ENCODE measurements around the gene PRRG2. TPM values are rescaled to one million over a fixed set of nuclear protein-coding genes. Genes with fewer than 3 reads are reported as not detected.
A peak's percentile ranks its signal among the peaks of the same experiment; 100 is the strongest.

The PRRG2 gene
- 4.5 and 6.3 TPM in 2 replicates for total RNA-seq

DNA sequence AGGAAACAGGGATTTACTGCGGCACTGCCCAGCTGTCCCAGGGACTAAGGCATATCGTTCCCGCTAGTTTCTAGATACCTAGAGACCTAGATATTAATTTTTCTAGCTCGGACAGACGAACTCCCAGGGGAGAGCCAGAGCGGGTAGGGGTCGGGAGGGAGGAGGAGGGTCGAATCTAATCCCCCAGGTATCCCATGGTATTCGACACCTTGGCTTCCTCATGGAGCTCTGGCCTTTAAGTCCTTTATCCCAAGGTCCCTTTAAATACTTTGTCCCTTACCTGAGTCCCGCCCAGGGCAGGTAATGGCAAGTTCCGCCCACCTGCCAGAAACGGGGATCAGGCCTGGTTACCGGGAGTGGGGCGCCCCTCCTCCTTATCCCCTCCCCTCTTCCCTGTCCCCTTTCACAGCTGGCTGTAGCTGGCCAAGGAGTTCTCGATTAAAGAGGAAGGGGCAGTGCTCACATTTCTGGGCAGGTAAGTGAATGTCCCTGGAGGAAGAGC, at the start of gene PRRG2:
PRRG2 (plus strand) TSS at position 310 of the 502 bp plus-strand sequence. CDS start 1,904 bp downstream, outside the sequence.
- FAIRE-seq: no peak
- TF ChIP-seq, protein P1, sequence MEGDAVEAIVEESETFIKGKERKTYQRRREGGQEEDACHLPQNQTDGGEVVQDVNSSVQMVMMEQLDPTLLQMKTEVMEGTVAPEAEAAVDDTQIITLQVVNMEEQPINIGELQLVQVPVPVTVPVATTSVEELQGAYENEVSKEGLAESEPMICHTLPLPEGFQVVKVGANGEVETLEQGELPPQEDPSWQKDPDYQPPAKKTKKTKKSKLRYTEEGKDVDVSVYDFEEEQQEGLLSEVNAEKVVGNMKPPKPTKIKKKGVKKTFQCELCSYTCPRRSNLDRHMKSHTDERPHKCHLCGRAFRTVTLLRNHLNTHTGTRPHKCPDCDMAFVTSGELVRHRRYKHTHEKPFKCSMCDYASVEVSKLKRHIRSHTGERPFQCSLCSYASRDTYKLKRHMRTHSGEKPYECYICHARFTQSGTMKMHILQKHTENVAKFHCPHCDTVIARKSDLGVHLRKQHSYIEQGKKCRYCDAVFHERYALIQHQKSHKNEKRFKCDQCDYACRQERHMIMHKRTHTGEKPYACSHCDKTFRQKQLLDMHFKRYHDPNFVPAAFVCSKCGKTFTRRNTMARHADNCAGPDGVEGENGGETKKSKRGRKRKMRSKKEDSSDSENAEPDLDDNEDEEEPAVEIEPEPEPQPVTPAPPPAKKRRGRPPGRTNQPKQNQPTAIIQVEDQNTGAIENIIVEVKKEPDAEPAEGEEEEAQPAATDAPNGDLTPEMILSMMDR (IDR thresholded peaks at IDR 0.05; ENCODE audit: insufficient read depth, low read length, severe bottlenecking): no peak
- peaks cover 4% of the 10 kb centered on the region for H3K36me3 ChIP-seq (ENCODE audit: control insufficient read depth, insufficient read depth, low read length)
- H3K4me3 ChIP-seq (ENCODE audit: low read depth, low read length): peak within 1 kb of the TSS; percentile 69
- peak; percentile 51 for DNase-seq (ENCODE audit: low read depth)
- no peaks in the 10 kb centered on the region for H3K27me3 ChIP-seq (ENCODE audit: control insufficient read depth, insufficient read depth, low read length)

- Histone ChIP-seq H3K4me3 (ENCODE audit: low read depth, low read length) (peak overlapping the region; percentile 68), H3K27me3 (ENCODE audit: control insufficient read depth, insufficient read depth, low read length) (no peaks in the 10 kb centered on the region), H3K36me3 (ENCODE audit: control insufficient read depth, insufficient read depth, low read length) (no peaks in the 10 kb centered on the region)
- peak; percentile 41 for DNase-seq (ENCODE audit: low read depth)
- FAIRE-seq: no peak
- TF ChIP-seq, protein P1 (IDR thresholded peaks at IDR 0.05; ENCODE audit: insufficient read depth, low read length, severe bottlenecking): peak; percentile 59
Measured at GRCh38 chr19:49533551-49534488, 47.3 kb upstream of the PRRG2 start.

DNA sequence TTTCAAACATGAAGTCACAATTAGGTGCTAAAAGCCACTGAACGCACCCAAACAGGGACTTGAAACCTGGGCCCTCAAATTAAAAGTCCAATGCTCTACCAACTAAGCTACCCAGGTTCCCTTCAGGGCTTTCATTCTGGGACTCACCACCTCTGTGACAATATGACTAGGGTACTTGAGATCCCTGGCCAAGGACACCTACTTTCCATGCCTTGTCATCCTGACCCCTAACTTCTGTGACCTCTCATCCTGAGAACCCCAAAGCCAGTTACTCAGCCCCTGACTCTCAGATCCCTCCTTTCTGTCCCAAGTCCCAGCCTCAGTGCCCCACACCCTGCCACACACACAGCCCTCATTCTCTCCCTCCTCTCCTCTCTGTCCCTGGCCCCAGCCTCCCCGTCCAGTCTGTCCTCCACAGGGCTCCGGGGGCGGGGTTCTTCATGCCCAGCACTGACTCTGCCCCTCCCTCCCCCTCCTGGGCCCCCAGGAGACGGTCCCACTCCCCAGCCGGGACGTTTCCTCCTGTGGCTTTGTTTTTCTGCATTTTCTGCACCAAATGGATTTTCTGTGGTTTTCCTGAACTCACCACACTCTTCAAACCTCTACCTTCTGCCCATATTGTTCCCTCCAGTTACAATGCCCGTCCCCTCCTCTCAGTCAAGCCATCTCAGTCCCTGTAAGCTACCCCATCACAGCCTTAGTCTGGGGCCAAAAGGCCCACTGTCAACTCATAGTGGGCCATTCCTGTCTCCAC, 46.3 kb upstream of the PRRG2 start:
- no peak overlapping the region for H3K4me3 ChIP-seq (ENCODE audit: low read depth, low read length)
- TF ChIP-seq, protein P1 (IDR thresholded peaks at IDR 0.05; ENCODE audit: insufficient read depth, low read length, severe bottlenecking): no peak
- DNase-seq (ENCODE audit: low read depth) (no peak), FAIRE-seq (no peak)
- H3K36me3 ChIP-seq (ENCODE audit: control insufficient read depth, insufficient read depth, low read length): no peaks in the 10 kb centered on the region
- no peaks in the 10 kb centered on the region for H3K27me3 ChIP-seq (ENCODE audit: control insufficient read depth, insufficient read depth, low read length)

DNA sequence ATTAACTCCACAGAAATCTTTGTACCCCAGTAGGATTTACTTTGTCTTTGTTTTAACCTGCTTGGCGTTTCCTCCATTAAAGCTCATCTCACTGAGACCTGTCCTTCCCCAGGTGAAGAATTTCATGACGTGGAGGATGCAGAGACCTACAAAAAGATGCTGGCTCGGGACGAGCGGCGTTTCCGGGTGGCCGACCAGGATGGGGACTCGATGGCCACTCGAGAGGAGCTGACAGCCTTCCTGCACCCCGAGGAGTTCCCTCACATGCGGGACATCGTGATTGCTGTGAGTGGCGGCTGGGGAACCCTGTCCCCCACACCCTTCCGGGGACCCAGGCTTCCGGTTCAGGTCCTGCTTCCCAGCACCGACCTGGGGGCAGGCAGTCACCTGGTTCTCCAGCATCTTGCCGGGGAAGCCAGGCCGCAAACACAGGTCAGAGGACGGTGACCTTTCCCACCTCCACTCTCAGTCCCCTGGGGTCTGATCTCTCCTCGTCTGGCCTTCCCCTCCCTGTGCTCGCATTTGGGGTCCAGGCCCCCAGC, 44.1 kb upstream of the PRRG2 start:
- H3K36me3 ChIP-seq (ENCODE audit: control insufficient read depth, insufficient read depth, low read length): no peaks in the 10 kb centered on the region
- no peak for FAIRE-seq
- H3K4me3 ChIP-seq (ENCODE audit: low read depth, low read length): no peak overlapping the region
- DNase-seq (ENCODE audit: low read depth): no peak
- TF ChIP-seq, protein P1 (IDR thresholded peaks at IDR 0.05; ENCODE audit: insufficient read depth, low read length, severe bottlenecking): no peak
- no peaks in the 10 kb centered on the region for H3K27me3 ChIP-seq (ENCODE audit: control insufficient read depth, insufficient read depth, low read length)

- no peaks in the 10 kb centered on the region for H3K27me3 ChIP-seq (ENCODE audit: control insufficient read depth, insufficient read depth, low read length)
- FAIRE-seq: no peak
Measured at GRCh38 chr19:49538643-49539042, 42.5 kb upstream of the PRRG2 start.

More at GRCh38 chr19:49538643-49539042, 42.5 kb upstream of the PRRG2 start:
- Histone ChIP-seq H3K4me3 (ENCODE audit: low read depth, low read length) (no peak overlapping the region), H3K36me3 (ENCODE audit: control insufficient read depth, insufficient read depth, low read length) (no peaks in the 10 kb centered on the region)
- DNase-seq (ENCODE audit: low read depth): no peak
- TF ChIP-seq, protein P1 (IDR thresholded peaks at IDR 0.05; ENCODE audit: insufficient read depth, low read length, severe bottlenecking): no peak
